ENCODE measurements around the gene PTGER4. TPM values are rescaled to one million over a fixed set of nuclear protein-coding genes. Genes with fewer than 3 reads are reported as not detected.
A peak's percentile ranks its signal among the peaks of the same experiment; 100 is the strongest.

The PTGER4 gene
- total RNA-seq, 1 donor = 12.0 TPM

DNA sequence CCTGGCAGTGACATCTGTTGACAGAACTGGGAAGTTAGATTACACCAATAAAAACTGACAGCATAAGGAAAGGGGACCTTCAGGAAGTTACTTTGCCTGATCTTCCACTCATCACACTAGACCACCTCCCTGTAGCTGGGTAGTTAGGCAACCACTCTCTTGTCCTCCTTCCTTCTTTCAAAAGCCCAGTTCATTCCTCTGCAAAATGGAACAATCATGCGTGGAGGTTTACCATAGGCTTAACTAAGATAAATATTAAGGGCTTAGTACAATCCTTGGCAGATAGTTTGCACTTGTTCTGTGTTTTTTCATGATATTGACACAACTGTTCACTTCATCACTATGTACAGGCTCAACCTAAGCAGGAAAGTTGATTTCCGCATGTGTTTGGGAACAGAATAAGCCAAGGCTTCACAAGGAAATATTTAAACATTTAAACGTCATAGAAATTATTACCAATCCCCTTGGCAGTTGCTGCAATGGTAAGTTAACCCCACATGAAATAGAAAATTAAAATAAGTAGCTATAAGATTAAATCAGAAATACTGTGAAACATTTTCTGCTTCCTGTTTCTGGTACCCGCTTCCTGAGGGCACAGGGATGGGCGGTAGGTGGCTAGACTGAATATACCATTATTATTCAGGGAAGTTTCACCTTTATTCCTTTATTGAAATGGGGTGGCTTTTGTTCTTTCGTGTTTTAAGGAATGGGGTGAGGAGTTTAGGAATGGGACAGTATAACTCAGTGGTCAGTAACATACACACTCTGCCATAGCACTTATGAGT, 9.9 kb upstream of the PTGER4 start:
- no peak for DNase-seq (ENCODE audit: low read depth)
- no peak overlapping the region for H3K4me3 ChIP-seq (ENCODE audit: low read depth, low read length)
- TF ChIP-seq, protein P1, sequence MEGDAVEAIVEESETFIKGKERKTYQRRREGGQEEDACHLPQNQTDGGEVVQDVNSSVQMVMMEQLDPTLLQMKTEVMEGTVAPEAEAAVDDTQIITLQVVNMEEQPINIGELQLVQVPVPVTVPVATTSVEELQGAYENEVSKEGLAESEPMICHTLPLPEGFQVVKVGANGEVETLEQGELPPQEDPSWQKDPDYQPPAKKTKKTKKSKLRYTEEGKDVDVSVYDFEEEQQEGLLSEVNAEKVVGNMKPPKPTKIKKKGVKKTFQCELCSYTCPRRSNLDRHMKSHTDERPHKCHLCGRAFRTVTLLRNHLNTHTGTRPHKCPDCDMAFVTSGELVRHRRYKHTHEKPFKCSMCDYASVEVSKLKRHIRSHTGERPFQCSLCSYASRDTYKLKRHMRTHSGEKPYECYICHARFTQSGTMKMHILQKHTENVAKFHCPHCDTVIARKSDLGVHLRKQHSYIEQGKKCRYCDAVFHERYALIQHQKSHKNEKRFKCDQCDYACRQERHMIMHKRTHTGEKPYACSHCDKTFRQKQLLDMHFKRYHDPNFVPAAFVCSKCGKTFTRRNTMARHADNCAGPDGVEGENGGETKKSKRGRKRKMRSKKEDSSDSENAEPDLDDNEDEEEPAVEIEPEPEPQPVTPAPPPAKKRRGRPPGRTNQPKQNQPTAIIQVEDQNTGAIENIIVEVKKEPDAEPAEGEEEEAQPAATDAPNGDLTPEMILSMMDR (IDR thresholded peaks at IDR 0.05; ENCODE audit: insufficient read depth, low read length) = no peak

DNA sequence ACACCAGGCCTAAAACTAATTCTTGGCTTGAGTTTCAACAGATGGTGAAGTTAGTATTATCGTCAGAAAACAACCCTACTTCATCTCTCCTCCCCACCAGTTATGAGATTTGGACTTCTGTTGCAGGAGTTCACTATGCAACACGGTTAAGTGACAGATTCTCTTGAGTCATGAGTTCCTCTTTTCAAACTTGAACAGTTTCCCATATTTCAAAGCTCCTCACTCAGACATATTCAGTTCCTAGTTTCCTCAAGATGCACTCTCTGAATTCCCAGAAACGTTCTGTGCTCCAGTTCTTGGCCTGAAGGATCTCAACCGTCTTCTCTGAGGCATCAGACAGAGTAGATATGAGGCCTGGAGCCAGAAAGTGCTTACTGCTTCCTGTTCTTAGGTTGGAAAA, 7.3 kb upstream of the PTGER4 start:
- H3K4me3 ChIP-seq (ENCODE audit: low read depth, low read length) = no peak overlapping the region
- TF ChIP-seq, protein P1 (IDR thresholded peaks at IDR 0.05; ENCODE audit: insufficient read depth, low read length) = no peak
- DNase-seq (ENCODE audit: low read depth) = no peak

DNA sequence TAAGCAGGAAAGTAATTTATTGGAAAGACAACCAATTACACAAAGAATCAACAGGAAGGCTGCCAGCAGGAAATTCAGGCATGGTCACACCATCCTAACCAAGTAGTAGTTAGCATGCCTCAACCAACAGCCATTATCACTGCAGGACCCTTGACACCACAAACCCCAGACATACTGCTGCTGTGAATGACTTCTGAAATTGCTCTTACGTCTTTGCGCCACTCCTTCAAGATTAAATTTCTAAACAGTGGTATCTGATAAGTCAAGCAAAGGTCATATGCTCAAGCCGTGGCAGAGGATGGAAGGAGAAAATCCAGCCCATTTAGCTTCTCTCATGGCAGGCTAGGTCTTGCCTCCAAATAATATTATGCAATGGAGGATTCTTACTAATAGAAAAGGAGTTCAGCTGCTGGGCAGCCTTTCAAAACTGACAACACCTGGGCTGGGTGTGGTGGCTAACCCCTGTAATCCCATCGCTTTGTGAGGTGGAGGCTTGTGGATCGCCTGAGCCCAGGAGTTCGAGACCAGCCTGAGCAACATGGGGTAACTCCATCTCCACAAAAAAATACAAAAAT, 5.0 kb upstream of the PTGER4 start:
- TF ChIP-seq, protein P1 (IDR thresholded peaks at IDR 0.05; ENCODE audit: insufficient read depth, low read length) = no peak
- DNase-seq (ENCODE audit: low read depth) = no peak
- H3K4me3 ChIP-seq (ENCODE audit: low read depth, low read length) = no peak overlapping the region

DNA sequence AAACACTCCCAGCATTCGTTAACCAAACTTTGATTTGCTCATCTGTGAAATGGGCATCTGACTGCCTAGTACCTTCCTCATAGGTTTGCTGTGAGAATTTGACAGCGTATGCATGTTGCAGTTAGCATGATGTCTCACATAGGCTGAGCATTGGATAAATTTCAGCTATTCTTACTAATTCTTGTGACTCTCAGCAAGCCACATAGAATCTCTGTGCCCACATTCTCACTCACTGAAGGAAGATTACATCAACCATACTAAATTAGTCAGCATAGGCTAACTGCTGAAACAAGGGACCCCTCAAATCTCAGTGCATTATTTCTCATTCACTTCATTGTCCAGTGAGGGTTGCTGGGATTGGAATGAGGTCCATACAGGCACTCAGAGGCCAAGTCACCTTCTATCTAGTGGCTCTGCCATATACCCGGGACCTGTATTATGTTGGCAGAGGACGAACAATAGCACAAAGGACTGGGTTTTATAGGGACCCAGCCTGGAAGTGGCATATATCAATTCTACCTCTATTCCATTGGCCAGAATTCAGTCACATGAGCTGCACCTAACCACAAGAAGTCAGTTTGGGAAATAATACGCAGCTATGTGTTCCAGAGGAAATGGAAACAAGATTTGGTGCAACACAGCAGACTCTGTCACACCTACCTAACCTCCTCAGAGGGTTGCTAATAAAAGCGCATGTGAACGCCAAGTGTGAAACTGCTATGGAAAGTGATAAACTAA, 4.2 kb upstream of the PTGER4 start:
- no peak overlapping the region for H3K4me3 ChIP-seq (ENCODE audit: low read depth, low read length)
- no peak for DNase-seq (ENCODE audit: low read depth)
- TF ChIP-seq, protein P1 (IDR thresholded peaks at IDR 0.05; ENCODE audit: insufficient read depth, low read length) = no peak

DNA sequence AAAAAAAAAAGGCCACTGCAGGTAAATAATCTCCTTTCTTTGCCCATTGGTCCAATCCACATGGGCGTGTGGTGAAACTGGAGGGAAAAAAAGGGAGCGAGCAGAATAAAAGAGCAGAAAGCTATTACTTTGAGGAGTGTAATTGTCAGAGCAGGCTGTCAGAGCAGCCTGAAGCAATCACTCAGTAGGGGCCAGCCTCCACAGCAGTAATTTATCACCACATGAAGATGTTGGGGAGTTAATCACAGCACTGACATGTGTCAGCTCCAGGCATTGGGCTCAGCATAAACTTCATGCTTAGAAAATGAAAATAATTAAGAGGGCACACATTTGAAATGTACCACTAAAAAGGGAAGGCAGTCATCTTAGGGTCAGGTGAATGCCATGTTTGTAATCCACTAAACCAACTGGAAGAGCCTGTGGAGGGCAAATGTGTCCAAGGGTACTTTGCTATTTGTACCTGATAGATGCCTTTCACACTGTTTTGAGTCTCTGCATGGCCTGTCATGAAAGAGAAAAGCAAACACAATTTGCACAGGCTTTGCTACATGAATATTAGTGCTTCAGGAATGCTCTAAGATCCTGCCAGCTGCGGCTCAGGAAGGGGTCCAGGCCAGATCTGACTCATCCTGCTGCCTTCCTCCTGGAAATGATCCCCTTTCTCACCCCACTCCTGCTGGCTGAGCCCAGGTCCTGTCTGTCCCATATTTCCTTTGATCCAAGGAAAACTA, 2.9 kb upstream of the PTGER4 start:
- TF ChIP-seq, protein P1 (IDR thresholded peaks at IDR 0.05; ENCODE audit: insufficient read depth, low read length) = peak; percentile 20
- H3K4me3 ChIP-seq (ENCODE audit: low read depth, low read length) = no peak overlapping the region
- peak; percentile 81 for DNase-seq (ENCODE audit: low read depth)

DNA sequence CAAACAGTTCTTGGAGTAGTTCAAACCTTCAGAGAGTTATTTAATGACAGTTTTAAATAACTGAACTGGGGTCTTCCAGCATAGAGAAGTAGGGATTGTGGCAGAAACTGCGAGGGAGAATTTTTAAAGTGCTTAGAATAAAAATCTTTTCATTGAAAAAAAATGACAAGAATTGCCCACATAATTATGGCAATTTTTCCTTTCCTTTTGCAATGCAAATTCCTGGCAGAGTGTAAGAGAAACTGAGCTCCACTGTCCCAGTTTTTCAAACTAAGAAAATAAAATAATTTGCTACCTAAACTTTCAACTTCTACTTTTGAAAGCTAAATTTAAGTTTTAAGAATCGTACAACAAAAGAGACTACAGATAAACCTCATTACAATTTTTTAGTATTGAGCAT, 2.3 kb upstream of the PTGER4 start:
- TF ChIP-seq, protein P1 (IDR thresholded peaks at IDR 0.05; ENCODE audit: insufficient read depth, low read length) = no peak
- no peak overlapping the region for H3K4me3 ChIP-seq (ENCODE audit: low read depth, low read length)
- DNase-seq (ENCODE audit: low read depth) = peak; percentile 34
